HAP-1 (cell line): ENCODE data around the gene PRKAR1B.

Experiments used
- DNase-seq, 2 experiments: peaks; one replicate each; pipeline ENCODE4 v3.0.0-alpha.2; 2016 to 2020; ENCODE audit warnings: low spot score in 2 of 2
- H3K27me3 ChIP-seq: fragments of 250-450 bp; sonication (Bioruptor Pico); 2 replicates; pipeline ENCODE4 v1.5.1; 2020; ENCODE audit warnings: low read depth, mild to moderate bottlenecking, moderate library complexity
- H3K36me3 ChIP-seq: fragments of 250-450 bp; sonication (Bioruptor Pico); replicated peaks from 2 replicates; pipeline ENCODE4 v1.5.1; 2020; ENCODE audit warnings: mild to moderate bottlenecking
- H3K4me1 ChIP-seq: fragments of 250-450 bp; sonication (Bioruptor Pico); 2 replicates; pipeline ENCODE4 v1.5.1; 2020; ENCODE audit warnings: mild to moderate bottlenecking
- H3K4me3 ChIP-seq: fragments of 250-450 bp; sonication (Bioruptor Pico); 2 replicates; pipeline ENCODE4 v1.5.1; 2020; ENCODE audit warnings: mild to moderate bottlenecking, moderate library complexity
- H3K9me3 ChIP-seq: fragments of 250-450 bp; sonication (Bioruptor Pico); 2 replicates; pipeline ENCODE4 v1.5.1; 2020; ENCODE audit warnings: mild to moderate bottlenecking, moderate library complexity
- in situ Hi-C: fragments of 300-500 bp; cut with MboI; formaldehyde crosslinking; loops from 3 replicates; pipeline ENCODE4 v1.14.3; 2020; ENCODE audit warnings: low sequenced_read_pairs, inconsistent platforms, mixed read lengths

The PRKAR1B gene

DNA sequence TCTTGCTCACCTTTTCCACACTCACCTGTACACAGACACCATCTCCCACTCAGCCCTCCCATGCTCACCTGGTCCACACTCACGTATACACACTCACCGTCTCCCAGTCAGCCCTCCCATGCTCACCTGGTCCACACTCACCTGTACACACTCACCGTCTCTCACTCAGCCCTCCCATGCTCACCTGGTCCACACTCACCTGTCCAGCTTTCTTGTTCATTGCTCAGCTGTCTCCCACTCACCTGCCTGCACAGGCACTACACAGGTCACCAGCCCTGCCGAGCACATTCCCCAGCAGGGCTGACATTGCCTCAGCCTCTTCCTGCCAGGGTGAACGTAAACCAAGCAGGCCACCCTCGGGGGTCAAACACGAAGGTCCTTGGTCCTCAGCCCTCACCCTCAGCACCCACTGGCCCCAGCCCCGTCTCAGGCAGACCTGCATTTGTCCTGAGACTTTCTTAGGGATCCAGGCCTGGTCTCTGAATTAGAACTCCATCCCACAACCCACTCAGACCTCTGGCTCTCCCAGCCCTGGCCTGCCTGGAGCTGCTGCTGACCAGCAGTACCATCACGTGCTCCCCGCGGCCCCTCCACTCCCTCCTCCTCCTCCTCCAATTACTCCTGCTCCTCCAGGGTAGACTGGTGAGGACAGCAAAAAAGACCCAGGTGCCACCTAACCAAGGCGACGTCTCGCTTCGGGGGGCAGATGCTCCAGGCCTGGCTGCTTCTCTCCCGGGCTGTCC lies 13.4 kb downstream of the PRKAR1B start:
- no peaks in the 10 kb centered on the region for H3K9me3 ChIP-seq
- no peak for DNase-seq
- H3K4me3 ChIP-seq = no peak overlapping the region
- in situ Hi-C loops = no loop called here
- H3K27me3 ChIP-seq = no peaks in the 10 kb centered on the region
- H3K36me3 ChIP-seq = no peaks in the 10 kb centered on the region
- no peaks in the 10 kb centered on the region for H3K4me1 ChIP-seq

DNA sequence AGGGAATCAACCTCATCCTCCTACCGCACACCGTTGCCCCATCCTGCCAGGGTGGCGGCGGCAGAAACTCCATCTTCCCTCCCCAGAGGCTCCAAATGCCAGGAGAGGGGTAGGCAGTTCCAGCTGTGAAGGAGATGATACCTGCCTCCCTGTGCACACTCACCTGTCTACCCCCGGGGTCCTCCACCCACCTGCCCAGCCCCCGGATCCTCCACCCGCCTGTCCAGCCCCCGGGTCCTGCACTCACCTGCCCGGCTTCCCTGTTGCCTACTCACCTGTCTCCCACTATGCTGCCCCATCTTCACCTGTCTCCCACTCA lies 14.0 kb downstream of the PRKAR1B start:
- in situ Hi-C loops = no loop called here
- Histone ChIP-seq H3K27me3 (no peaks in the 10 kb centered on the region), H3K36me3 (no peaks in the 10 kb centered on the region), H3K9me3 (no peaks in the 10 kb centered on the region), H3K4me1 (no peaks in the 10 kb centered on the region), H3K4me3 (no peak overlapping the region)
- DNase-seq = no peak

DNA sequence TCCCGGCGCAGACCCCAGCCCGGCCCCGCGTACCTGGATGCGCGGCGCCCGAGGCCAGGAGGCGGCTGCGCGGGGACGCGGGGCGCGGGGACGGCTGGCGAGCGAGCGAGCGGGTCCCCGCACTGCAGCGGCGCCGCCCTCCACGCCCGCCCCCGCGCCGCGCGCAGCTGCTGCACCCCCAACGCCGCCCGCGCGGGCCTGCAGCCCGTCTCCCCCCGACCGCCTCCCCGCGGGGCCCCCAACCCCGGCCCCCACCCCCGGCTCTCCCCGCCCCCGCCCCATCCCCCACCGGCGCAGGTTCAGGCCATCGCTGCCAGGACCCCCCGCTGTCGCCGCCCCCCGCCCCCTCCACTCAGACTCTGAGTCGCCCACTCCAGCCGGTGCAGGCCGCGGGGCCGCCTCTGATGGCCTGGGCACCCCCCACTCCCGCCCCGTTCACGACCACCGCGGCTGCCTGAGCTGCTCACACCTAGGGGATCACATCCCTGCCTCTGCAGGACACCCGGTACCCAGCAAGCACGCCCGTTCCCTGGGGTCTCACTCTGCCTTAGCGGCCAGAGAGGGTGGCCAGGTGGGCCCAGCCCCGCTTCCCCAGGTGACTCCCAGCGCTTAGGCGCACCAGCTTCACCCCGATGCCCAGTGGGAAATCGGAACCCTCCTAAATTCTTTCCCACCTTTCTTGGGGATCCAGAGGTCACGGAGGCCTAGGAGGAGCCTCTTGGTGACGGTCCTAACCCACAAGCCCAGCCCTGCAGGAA lies 14.5 kb downstream of the PRKAR1B start:
- Histone ChIP-seq H3K9me3 (no peaks in the 10 kb centered on the region), H3K36me3 (no peaks in the 10 kb centered on the region), H3K27me3 (no peaks in the 10 kb centered on the region), H3K4me1 (no peaks in the 10 kb centered on the region), H3K4me3 (no peak overlapping the region)
- in situ Hi-C loops = no loop called here
- no peak for DNase-seq

DNA sequence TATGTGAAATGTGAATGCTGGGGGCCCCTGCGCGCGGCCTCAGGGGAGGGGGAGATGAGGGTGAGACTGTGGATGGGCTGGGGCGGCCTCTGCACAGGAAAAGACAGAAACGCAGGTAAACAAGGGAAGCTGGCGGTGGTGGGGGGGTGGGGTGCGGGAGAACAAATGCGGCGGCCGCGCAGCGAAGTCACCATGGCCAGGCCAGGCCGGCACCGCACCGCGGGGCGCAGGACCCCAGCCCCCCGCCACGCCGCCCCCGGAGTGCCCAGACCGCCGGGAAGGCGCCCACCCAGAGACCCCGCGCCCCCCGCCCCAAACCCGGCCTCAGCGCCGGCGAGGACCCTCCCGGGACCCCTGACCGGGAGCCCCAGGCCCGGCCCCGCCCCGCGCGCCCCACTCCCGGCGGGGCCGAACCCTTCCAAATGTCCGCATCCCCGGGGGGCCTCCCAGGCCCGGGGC lies 15.1 kb downstream of the PRKAR1B start:
- in situ Hi-C loops = no loop called here

DNA sequence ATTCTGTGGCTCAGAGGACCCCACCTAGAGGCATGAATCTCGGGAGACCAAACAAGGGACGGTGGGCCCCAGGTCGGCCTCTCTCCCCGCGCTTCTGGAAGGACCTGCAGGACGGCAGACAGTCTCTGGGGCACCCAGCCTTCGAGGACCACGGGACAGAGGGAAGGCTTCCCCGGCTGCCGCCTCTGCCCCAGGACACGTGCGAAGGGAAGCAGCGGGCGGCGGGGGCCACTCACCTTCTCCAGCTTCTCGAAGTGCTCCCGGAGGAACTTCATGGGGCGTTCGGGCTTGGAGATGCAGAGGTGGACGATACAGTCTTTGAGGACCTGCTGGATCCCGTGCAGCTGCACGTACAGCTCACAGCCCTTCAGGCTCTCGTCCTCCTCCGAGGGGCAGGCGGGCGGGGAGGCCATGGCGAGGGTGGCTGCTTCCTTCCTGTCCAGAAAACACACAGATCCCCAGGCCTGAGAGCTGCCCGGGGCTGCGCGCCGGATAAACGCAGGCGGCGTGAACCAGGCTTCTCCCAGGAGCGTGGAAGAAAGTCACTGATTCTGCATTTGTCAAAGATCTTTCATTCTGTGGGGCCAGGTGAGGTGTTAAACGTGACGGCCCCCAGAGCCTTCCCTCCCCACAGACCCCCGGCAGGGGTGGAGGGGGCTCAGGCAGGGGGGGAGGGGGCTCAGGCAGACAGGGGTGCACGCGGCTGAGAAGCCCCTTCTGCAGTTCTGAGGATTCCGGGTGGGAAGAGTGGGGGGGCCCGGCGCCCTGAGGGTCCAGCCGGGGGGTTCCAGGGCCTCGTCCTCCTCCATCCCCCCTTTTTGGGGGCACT lies 15.8 kb downstream of the PRKAR1B start:
- no peaks in the 10 kb centered on the region for H3K36me3 ChIP-seq
- no peak for DNase-seq
- in situ Hi-C loops = no loop called here
- H3K4me1 ChIP-seq = no peaks in the 10 kb centered on the region
- H3K9me3 ChIP-seq = no peaks in the 10 kb centered on the region
- H3K4me3 ChIP-seq = no peak overlapping the region
- H3K27me3 ChIP-seq = no peaks in the 10 kb centered on the region

More for the DNA sequence above, 15.1 kb downstream of the PRKAR1B start:
- Histone ChIP-seq H3K4me1 (no peaks in the 10 kb centered on the region), H3K4me3 (no peak overlapping the region), H3K27me3 (no peaks in the 10 kb centered on the region), H3K36me3 (no peaks in the 10 kb centered on the region), H3K9me3 (no peaks in the 10 kb centered on the region)
- DNase-seq = no peak

DNA sequence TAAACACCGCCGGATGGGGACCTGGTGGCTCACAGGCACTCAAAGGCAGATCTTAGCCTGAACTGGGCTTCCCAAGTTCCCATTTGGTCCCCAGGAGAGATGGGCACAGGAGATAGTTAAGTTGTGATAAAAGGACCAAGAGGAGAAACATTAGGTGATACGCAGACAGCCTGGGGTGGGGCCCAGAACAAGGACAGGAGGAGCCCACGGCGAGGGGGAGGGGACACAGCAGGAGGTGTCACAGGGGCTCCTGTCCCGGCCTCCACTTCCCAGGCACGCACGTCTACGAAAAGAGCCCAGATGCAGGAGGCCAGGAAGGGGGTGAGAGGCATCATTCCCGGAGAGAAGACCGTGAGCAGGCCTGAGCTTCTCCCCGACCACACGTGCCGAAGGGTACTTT lies 16.9 kb downstream of the PRKAR1B start:
- H3K4me3 ChIP-seq = no peak overlapping the region
- H3K9me3 ChIP-seq = no peaks in the 10 kb centered on the region
- no peaks in the 10 kb centered on the region for H3K36me3 ChIP-seq
- in situ Hi-C loops = no loop called here
- no peaks in the 10 kb centered on the region for H3K27me3 ChIP-seq
- H3K4me1 ChIP-seq = no peaks in the 10 kb centered on the region
- DNase-seq = no peak

DNA sequence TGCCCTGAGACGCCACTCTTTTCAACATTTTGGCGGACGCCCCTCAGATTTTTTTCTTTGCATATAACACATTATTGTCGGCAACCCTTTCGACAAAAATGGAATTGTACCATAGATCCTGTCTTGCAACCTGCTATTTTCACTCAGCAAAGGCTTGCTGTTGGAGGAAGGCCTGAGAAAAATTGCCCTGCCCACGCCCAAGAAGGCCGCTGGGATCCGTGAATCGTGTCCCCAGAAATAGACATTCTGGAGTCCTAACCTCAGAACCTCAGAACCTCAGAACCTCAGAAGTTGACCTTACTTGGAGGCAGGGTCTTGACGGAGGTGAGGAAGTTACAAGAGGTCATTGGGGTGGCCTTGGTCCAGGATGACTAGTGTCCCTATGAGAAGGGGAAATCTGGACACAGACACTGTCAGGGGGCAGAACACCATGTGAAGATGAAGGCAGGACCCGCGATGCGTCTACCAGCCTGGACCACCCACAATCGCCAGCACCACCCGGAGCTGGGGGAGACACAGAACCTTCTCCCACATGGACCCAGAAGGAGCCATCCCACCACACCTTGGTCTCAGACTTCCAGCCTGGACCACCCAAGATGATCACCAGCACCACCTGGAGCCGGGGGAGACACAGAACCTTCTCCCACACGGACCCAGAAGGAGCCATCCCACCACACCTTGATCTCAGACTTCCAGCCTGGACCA lies 19.6 kb downstream of the PRKAR1B start:
- Histone ChIP-seq H3K4me1 (no peaks in the 10 kb centered on the region), H3K36me3 (no peaks in the 10 kb centered on the region; the same call in 1 of the 2 replicates), H3K9me3 (no peaks in the 10 kb centered on the region), H3K27me3 (no peaks in the 10 kb centered on the region), H3K4me3 (no peak overlapping the region)
- in situ Hi-C loops = no loop called here
- no peak for DNase-seq

DNA sequence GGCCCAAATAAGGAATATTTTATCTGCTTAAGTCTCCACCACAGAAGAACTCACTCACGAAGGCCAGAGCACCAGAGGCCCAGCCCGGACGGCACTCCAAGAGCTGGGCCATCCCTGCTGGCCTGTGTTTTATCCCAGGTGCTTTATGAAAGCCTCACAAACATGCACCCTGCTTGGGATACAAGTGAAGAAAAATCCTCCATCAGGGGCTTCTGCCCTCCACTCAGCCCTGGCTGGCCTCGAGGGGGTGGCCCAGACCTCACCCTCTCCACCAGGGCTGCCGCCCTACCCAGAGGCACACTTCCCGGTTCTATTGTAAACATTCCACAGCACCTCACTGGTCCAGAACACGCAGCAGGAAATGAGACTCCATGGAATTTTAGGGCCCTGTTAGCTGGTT lies 20.4 kb downstream of the PRKAR1B start:
- in situ Hi-C loops = no loop called here
- Histone ChIP-seq H3K4me3 (no peak overlapping the region), H3K36me3 (no peaks in the 10 kb centered on the region; the same call in 1 of the 2 replicates), H3K27me3 (no peaks in the 10 kb centered on the region), H3K9me3 (no peaks in the 10 kb centered on the region), H3K4me1 (no peaks in the 10 kb centered on the region)
- no peak for DNase-seq

DNA sequence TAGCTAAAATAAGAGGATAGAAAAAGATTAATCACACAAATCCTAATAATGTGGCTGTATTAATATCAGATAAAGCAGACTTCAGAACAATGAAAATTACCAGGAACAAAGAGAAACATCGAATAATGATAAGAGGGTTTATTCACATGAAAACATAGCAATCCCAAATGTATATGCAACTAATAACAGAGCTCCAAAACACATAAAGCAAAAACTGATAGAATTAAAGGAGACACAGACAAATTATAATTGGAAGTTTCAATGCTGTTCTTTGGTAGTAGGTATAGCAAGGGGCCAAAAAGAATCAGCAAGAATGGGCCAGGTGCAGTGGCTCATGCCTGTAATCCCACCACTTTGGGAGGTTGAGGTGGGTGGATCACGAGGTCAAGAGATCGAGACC lies 24.0 kb downstream of the PRKAR1B start:
- Histone ChIP-seq H3K4me3 (no peak overlapping the region), H3K4me1 (no peaks in the 10 kb centered on the region)

DNA sequence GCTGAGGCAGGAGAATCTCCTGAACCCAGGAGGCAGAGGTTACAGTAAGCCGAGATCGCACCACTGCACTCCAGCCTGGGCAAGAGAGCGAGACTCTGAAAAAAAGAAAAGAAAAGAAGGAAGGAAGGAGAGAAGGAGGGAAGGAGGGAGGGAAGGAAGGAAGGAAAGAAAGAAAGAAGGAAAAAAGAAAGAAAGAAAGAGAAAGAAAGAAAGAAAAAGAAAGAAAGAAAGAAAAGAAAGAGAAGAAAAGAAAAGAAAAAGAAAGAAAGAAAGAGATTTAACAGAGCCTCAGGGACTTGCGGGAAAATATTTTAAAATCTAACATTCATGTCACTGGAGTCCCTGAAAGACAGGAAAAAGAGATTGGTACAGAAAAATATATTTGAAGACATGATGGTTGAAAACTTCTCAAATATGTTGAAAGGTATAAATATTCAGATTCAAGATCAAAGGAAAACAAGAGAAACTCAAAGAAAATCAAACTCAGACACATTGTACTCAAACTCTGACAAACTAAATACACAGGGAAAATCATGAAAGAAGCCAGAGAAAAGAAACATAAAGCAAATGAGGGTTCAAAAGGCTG lies 25.9 kb downstream of the PRKAR1B start:
- Histone ChIP-seq H3K36me3 (no peaks in the 10 kb centered on the region; the same call in none of the 2 replicates), H3K27me3 (no peaks in the 10 kb centered on the region), H3K9me3 (no peaks in the 10 kb centered on the region), H3K4me3 (no peak overlapping the region), H3K4me1 (no peaks in the 10 kb centered on the region)
- DNase-seq = no peak
- in situ Hi-C loops = no loop called here

More for the DNA sequence above, 24.0 kb downstream of the PRKAR1B start:
- DNase-seq = no peak
- H3K36me3 ChIP-seq = no peaks in the 10 kb centered on the region; the same call in none of the 2 replicates
- H3K27me3 ChIP-seq = no peaks in the 10 kb centered on the region
- in situ Hi-C loops = no loop called here
- no peaks in the 10 kb centered on the region for H3K9me3 ChIP-seq

DNA sequence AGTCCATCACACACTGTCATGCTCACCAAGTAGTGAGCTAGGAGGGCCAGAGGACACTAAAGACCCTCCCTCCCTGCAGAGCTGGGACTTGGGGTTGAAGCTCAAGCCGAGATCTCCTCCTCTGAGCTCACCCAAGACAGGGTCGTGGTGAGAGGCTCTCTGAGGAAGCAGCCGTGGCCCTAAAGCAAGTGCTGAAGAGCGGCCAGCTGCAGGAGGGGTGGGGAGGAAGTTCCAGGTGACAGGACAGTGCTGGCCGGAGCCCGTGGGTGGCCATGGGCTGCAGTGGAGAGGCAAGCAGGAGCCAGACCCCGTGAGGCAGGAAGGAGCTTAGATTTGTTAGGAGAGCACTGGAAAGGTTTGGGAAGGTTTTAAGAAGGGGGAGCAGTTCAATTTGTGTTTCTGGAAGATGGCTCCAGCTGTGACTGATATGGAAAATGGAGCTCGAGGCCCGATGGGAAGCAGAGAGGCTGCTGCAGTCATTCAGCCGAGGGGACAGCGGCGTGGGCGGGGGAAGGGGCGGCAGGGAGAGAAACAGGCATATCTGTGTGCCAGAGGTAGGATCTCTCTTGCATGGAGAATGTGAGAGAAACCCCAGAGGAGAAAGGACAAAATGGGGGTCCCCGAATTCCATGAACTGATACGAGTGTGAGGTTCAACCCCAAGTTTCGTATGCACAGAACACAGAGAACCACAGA lies 27.5 kb downstream of the PRKAR1B start:
- Histone ChIP-seq H3K4me1 (no peaks in the 10 kb centered on the region), H3K27me3 (no peaks in the 10 kb centered on the region), H3K4me3 (no peak overlapping the region), H3K36me3 (no peaks in the 10 kb centered on the region; the same call in none of the 2 replicates), H3K9me3 (no peaks in the 10 kb centered on the region)
- in situ Hi-C loops = no loop called here
- no peak for DNase-seq

DNA sequence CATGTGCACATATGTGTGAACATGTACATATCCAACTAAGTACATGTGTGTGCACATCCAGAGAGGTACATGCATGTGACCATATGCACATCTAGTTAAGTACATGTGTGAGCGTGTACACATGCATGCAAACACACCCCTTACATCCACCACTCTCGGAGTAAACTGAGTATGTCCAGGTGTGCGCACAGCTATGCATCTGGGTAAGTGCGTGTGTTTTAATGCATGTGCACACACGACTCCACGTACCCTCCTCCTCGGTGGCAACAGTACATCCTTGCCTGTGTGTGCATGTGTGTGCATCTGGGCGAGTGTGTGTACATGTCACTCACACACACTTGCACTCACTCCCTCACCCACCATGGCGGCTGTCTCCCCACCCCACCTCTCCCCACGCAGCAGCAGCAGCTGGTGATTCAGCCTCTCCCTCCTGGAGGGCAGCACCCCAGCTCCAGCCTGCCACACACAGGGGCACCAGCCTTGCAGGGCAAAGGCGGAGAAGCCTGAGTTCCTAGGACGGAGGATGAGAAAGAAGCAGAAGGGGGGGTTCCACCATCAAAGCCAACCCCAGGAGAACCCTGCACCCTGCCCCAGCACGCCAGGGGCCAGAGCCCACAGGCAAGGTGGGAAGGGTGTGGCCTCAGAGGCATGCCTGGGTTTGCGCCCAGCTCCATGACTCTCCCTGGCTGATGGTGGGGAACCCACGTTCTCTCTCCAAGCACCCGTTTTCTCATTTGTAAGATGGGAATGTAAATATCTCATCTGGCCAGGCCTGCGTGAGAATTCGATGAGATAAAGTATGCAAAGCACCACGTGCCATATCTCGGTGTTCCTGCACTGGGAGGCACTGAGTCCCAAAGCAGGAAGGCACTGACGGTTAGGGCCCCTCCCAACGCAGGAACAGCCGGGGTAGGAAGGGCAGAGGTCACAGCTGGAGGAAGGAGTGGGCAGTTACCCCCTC lies 28.3 kb downstream of the PRKAR1B start:
- Histone ChIP-seq H3K27me3 (no peaks in the 10 kb centered on the region), H3K4me1 (no peaks in the 10 kb centered on the region), H3K4me3 (no peak overlapping the region), H3K36me3 (no peaks in the 10 kb centered on the region; the same call in 1 of the 2 replicates), H3K9me3 (no peaks in the 10 kb centered on the region)
- DNase-seq = no peak
- in situ Hi-C loops = no loop called here
